Measurements from ENCODE around the gene IDNK.
"Not testable (repeated sequence)": the region's sequence is repeated elsewhere in the genome, so short reads cannot be mapped to it uniquely, and the experiment has no call there.

GRCh38 chr9:83607620-83608019, 15.3 kb upstream of the IDNK start:
- not testable (repeated sequence) for TF ChIP-seq EZH2 (IDR thresholded peaks at IDR 0.05); POLR2AphosphoS5 (IDR thresholded peaks at IDR 0.05; ENCODE audit: borderline replicate concordance, low read depth, low read length)

Data from SK-N-MC (cell line).